Measurements from ENCODE around the gene KREMEN1.

DNA sequence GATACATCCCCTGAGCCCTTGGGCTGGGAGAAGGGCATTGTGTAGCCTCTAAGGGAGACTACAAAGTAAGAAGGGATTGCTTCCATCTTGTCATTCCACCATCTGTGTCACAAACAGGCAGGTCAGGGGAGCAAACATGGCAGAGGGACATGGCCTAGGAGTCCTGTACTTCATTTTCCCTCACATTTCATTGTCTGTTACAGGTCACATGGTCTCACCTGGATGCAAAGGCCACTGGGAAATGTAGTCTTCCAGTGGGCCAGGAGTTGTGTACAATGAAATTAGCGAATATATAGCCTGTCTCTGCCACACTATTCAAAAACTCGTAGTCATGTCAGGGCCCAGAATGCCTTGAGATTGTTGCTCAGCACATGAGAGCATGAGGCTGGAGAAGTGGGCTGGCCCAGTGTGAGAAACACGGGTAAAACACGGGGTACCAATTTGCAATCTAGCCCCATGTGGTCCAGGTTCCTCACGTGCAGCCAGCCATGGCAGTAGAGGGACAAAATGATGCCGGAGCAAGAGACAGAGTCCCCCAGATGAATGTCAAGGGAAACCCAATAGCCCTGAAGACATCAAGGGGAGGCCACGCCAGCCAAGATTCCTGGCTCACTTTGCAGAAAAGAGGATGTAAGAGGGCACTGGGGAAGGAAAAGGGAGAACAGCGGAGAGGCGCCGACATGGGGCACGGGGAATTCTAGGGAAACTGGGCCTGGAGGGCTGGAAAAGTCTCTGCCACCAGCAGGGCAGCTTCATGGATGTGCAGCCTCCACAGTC, 85.1 kb downstream of the KREMEN1 start:
- TF ChIP-seq, protein P1, sequence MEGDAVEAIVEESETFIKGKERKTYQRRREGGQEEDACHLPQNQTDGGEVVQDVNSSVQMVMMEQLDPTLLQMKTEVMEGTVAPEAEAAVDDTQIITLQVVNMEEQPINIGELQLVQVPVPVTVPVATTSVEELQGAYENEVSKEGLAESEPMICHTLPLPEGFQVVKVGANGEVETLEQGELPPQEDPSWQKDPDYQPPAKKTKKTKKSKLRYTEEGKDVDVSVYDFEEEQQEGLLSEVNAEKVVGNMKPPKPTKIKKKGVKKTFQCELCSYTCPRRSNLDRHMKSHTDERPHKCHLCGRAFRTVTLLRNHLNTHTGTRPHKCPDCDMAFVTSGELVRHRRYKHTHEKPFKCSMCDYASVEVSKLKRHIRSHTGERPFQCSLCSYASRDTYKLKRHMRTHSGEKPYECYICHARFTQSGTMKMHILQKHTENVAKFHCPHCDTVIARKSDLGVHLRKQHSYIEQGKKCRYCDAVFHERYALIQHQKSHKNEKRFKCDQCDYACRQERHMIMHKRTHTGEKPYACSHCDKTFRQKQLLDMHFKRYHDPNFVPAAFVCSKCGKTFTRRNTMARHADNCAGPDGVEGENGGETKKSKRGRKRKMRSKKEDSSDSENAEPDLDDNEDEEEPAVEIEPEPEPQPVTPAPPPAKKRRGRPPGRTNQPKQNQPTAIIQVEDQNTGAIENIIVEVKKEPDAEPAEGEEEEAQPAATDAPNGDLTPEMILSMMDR (IDR thresholded peaks at IDR 0.05): no peak
- TF ChIP-seq POLR2AphosphoS5 (IDR thresholded peaks at IDR 0.05): no peak

Data from upper lobe of left lung (tissue), 4 donors.